ENCODE measurements around the gene TK1.
A peak's percentile ranks its signal among the peaks of the same experiment; 100 is the strongest.
"Not testable (repeated sequence)": the region's sequence is repeated elsewhere in the genome, so short reads cannot be mapped to it uniquely, and the experiment has no call there.

TK1 gene

GRCh38 chr17:78186692-78187595 lies at the start of gene TK1, which contains the start of gene AFMID:
Gene TK1, minus strand, starts transcription at chr17:78187052. Its CDS starts 58 bp downstream, at chr17:78186994.
Gene AFMID, plus strand, starts transcription at chr17:78187362. Its CDS starts 9 bp downstream, at chr17:78187371.
- peak; percentile 81 for DNase-seq

- DNase-seq = no peak
Observed at GRCh38 chr17:78235885-78236284, 49.0 kb upstream of the TK1 start.

GRCh38 chr17:78235022-78235421 lies 48.2 kb upstream of the TK1 start:
- not testable (repeated sequence) for DNase-seq

- DNase-seq = no peak
Observed at GRCh38 chr17:78234261-78234865, 47.5 kb upstream of the TK1 start.

- DNase-seq = no peak
Observed at GRCh38 chr17:78233678-78234077, 46.8 kb upstream of the TK1 start.

GRCh38 chr17:78232859-78233173 lies 46.0 kb upstream of the TK1 start:
- DNase-seq = no peak

GRCh38 chr17:78231991-78232858 lies 45.4 kb upstream of the TK1 start:
- no peak for DNase-seq

- no peak for DNase-seq
Observed at GRCh38 chr17:78230996-78231935, 44.4 kb upstream of the TK1 start, which contains the start of gene TMEM235. Gene TMEM235, plus strand, starts transcription at chr17:78231631. Its CDS starts 393 bp downstream, at chr17:78232024.

- DNase-seq = no peak
Observed at GRCh38 chr17:78230252-78230962, 43.6 kb upstream of the TK1 start.

GRCh38 chr17:78228176-78228575 lies 41.3 kb upstream of the TK1 start:
- DNase-seq = no peak

GRCh38 chr17:78227455-78227916 lies 40.6 kb upstream of the TK1 start:
- DNase-seq = no peak

- no peak for DNase-seq
Observed at GRCh38 chr17:78226759-78227454, 40.1 kb upstream of the TK1 start.

GRCh38 chr17:78226055-78226758 lies 39.4 kb upstream of the TK1 start:
- DNase-seq = no peak

- no peak for DNase-seq
Observed at GRCh38 chr17:78225088-78225865, 38.4 kb upstream of the TK1 start.

GRCh38 chr17:78224231-78225087 lies 37.6 kb upstream of the TK1 start:
- DNase-seq = no peak

- DNase-seq = no peak
Observed at GRCh38 chr17:78223765-78224164, 36.9 kb upstream of the TK1 start.

GRCh38 chr17:78223061-78223460 lies 36.2 kb upstream of the TK1 start:
- no peak for DNase-seq
